ENCODE measurements around the gene ABHD5.

DNA sequence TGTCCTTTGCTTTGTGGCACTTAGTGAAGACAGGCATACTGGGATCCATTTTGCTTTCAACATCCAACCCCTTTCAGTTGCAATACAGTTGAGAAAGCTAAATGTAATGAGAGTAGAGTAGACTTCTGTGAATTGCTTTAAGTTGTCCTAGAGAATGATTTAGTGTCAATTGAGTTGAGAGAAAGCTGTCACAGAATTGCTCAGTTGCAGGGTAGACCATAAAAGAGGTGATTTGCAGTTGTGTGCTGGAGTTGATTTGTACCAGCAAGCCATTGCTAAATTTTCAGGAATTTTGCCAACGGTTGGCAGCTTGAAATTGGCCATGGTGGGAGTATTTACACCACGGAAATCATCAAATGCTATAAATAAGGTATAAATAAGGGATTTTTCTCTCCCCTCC is 2.2 kb downstream of the ABHD5 start:
- TF ChIP-seq, protein P1, sequence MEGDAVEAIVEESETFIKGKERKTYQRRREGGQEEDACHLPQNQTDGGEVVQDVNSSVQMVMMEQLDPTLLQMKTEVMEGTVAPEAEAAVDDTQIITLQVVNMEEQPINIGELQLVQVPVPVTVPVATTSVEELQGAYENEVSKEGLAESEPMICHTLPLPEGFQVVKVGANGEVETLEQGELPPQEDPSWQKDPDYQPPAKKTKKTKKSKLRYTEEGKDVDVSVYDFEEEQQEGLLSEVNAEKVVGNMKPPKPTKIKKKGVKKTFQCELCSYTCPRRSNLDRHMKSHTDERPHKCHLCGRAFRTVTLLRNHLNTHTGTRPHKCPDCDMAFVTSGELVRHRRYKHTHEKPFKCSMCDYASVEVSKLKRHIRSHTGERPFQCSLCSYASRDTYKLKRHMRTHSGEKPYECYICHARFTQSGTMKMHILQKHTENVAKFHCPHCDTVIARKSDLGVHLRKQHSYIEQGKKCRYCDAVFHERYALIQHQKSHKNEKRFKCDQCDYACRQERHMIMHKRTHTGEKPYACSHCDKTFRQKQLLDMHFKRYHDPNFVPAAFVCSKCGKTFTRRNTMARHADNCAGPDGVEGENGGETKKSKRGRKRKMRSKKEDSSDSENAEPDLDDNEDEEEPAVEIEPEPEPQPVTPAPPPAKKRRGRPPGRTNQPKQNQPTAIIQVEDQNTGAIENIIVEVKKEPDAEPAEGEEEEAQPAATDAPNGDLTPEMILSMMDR (IDR thresholded peaks at IDR 0.05), result no peak
- TF ChIP-seq POLR2A (IDR thresholded peaks at IDR 0.05) (no peak), EP300 (IDR thresholded peaks at IDR 0.05) (no peak)
